Measurements from ENCODE around the gene COL5A3.
"Not testable (repeated sequence)": the region's sequence is repeated elsewhere in the genome, so short reads cannot be mapped to it uniquely, and the experiment has no call there.

The COL5A3 gene

GRCh38 chr19:10037367-10037766, 27.1 kb upstream of the COL5A3 start:
- H3K36me3 ChIP-seq (ENCODE audit: control insufficient read depth in 4 of 4, insufficient read depth in 4 of 4, low read length in 3 of 4): no peaks in the 10 kb centered on the region
- H3K4me1 ChIP-seq (ENCODE audit: control extremely low read depth in 1 of 4, control insufficient read depth in 4 of 4, insufficient read depth in 4 of 4, low read length in 3 of 4): no peaks in the 10 kb centered on the region
- DNase-seq: no peak
- ChIA-PET POLR2A (no interaction called here), CTCF (no interaction called here)
- peaks cover 0 to 18% (median 3%) of the 10 kb centered on the region in 5 experiments for H3K27me3 ChIP-seq (replicated peaks in 2 of 5; ENCODE audit: control insufficient read depth in 4 of 5, insufficient read depth in 5 of 5, low read length in 4 of 5)
- WGBS (ENCODE audit: insufficient coverage): 68% methylated on average over 4 of the region's 4 CpGs
- peaks cover 0 to 29% (median 13%) of the 10 kb centered on the region in 5 experiments for H3K9me3 ChIP-seq (ENCODE audit: control extremely low read depth in 1 of 5, control insufficient read depth in 4 of 5, insufficient read depth in 2 of 5, low read depth in 1 of 5, low read length in 4 of 5)
- H3K27ac ChIP-seq (ENCODE audit: insufficient read depth in 1 of 2, low read depth in 1 of 2, low read length in 2 of 2, poor library complexity in 1 of 2, severe bottlenecking in 2 of 2): no peak overlapping the region
- no peak overlapping the region for H3K4me3 ChIP-seq (ENCODE audit: control insufficient read depth in 1 of 7, extremely low read depth in 1 of 7, insufficient read depth in 4 of 7, low read depth in 2 of 7, low read length in 6 of 7)

GRCh38 chr19:10036601-10037071, 26.3 kb upstream of the COL5A3 start:
- DNase-seq: no peak
- no peaks in the 10 kb centered on the region for H3K36me3 ChIP-seq (ENCODE audit: control insufficient read depth in 4 of 4, insufficient read depth in 4 of 4, low read length in 3 of 4)
- no peak overlapping the region for H3K4me3 ChIP-seq (ENCODE audit: control insufficient read depth in 1 of 7, extremely low read depth in 1 of 7, insufficient read depth in 4 of 7, low read depth in 2 of 7, low read length in 6 of 7)
- no peaks in the 10 kb centered on the region for H3K4me1 ChIP-seq (ENCODE audit: control extremely low read depth in 1 of 4, control insufficient read depth in 4 of 4, insufficient read depth in 4 of 4, low read length in 3 of 4)
- peaks cover 0 to 22% (median 7%) of the 10 kb centered on the region in 5 experiments for H3K9me3 ChIP-seq (ENCODE audit: control extremely low read depth in 1 of 5, control insufficient read depth in 4 of 5, insufficient read depth in 2 of 5, low read depth in 1 of 5, low read length in 4 of 5)
- WGBS (ENCODE audit: insufficient coverage): 90% methylated on average over 4 of the region's 5 CpGs
- ChIA-PET POLR2A (no interaction called here), CTCF (no interaction called here)
- peaks cover 0 to 23% (median 3%) of the 10 kb centered on the region in 5 experiments for H3K27me3 ChIP-seq (replicated peaks in 2 of 5; ENCODE audit: control insufficient read depth in 4 of 5, insufficient read depth in 5 of 5, low read length in 4 of 5)
- no peak overlapping the region for H3K27ac ChIP-seq (ENCODE audit: insufficient read depth in 1 of 2, low read depth in 1 of 2, low read length in 2 of 2, poor library complexity in 1 of 2, severe bottlenecking in 2 of 2)

DNA sequence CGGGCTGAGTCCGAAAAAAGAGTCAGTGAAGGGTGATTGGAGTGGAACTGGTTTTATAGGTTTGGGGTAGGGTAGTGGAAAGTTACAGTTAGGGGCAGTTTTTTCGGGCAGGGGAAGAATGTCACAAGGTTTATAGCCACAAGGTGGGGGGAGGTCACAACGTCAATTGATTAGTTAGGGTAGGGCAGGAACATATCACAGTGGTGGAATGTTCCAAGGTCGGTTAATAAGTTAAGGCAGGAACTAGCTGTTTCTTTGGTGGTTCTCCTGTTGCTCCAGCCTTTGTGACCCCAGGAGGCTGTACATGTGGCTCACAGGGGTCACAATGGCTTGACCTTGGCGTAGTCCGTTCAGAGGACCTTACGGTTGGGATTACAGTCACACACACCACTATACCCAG, 23.3 kb upstream of the COL5A3 start:
- ChIA-PET CTCF (no interaction called here), POLR2A (no interaction called here)
- WGBS (ENCODE audit: insufficient coverage): 83% methylated on average over 4 of the region's 8 CpGs
- H3K27ac ChIP-seq (ENCODE audit: insufficient read depth in 1 of 2, low read depth in 1 of 2, low read length in 2 of 2, poor library complexity in 1 of 2, severe bottlenecking in 2 of 2): no peak overlapping the region
- H3K36me3 ChIP-seq (ENCODE audit: control insufficient read depth in 4 of 4, insufficient read depth in 4 of 4, low read length in 3 of 4): no peaks in the 10 kb centered on the region
- DNase-seq: no peak
- H3K9me3 ChIP-seq (ENCODE audit: control extremely low read depth in 1 of 5, control insufficient read depth in 4 of 5, insufficient read depth in 2 of 5, low read depth in 1 of 5, low read length in 4 of 5): peaks cover 0 to 4% (median 2%) of the 10 kb centered on the region in 5 experiments
- peaks cover 0 to 32% (median 3%) of the 10 kb centered on the region in 5 experiments for H3K27me3 ChIP-seq (replicated peaks in 2 of 5; ENCODE audit: control insufficient read depth in 4 of 5, insufficient read depth in 5 of 5, low read length in 4 of 5)
- H3K4me3 ChIP-seq (ENCODE audit: control insufficient read depth in 1 of 7, extremely low read depth in 1 of 7, insufficient read depth in 4 of 7, low read depth in 2 of 7, low read length in 6 of 7): no peak overlapping the region
- no peaks in the 10 kb centered on the region for H3K4me1 ChIP-seq (ENCODE audit: control extremely low read depth in 1 of 4, control insufficient read depth in 4 of 4, insufficient read depth in 4 of 4, low read length in 3 of 4)

- Histone ChIP-seq H3K9me3 (ENCODE audit: control extremely low read depth in 1 of 5, control insufficient read depth in 4 of 5, insufficient read depth in 2 of 5, low read depth in 1 of 5, low read length in 4 of 5) (no peaks in the 10 kb centered on the region), H3K36me3 (ENCODE audit: control insufficient read depth in 4 of 4, insufficient read depth in 4 of 4, low read length in 3 of 4) (no peaks in the 10 kb centered on the region), H3K4me3 (ENCODE audit: control insufficient read depth in 1 of 7, extremely low read depth in 1 of 7, insufficient read depth in 4 of 7, low read depth in 2 of 7, low read length in 6 of 7) (peak overlapping the region in 1 of 7 experiments; percentile 33), H3K27me3 (replicated peaks in 2 of 5; ENCODE audit: control insufficient read depth in 4 of 5, insufficient read depth in 5 of 5, low read length in 4 of 5) (peaks cover 0 to 23% (median 3%) of the 10 kb centered on the region in 5 experiments), H3K4me1 (ENCODE audit: control extremely low read depth in 1 of 4, control insufficient read depth in 4 of 4, insufficient read depth in 4 of 4, low read length in 3 of 4) (peaks cover 0 to 6% (median 2%) of the 10 kb centered on the region in 4 experiments), H3K27ac (ENCODE audit: insufficient read depth in 1 of 2, low read depth in 1 of 2, low read length in 2 of 2, poor library complexity in 1 of 2, severe bottlenecking in 2 of 2) (no peak overlapping the region)
- CTCF ChIA-PET: interaction anchor here (0.5 to 4.0 kb wide), 8 partner anchors 16 to 890 kb away, joined by 3 to 36 read pairs (median 3); no protein-coding TSS in a partner anchor
- POLR2A ChIA-PET: no interaction called here
- DNase-seq: peak; percentile 77 to 84 (median 84)
- WGBS (ENCODE audit: insufficient coverage): 6% methylated on average over 22 of the region's 29 CpGs
These were observed 17.1 kb upstream of the COL5A3 start for GRCh38 chr19:10027158-10027997.

DNA sequence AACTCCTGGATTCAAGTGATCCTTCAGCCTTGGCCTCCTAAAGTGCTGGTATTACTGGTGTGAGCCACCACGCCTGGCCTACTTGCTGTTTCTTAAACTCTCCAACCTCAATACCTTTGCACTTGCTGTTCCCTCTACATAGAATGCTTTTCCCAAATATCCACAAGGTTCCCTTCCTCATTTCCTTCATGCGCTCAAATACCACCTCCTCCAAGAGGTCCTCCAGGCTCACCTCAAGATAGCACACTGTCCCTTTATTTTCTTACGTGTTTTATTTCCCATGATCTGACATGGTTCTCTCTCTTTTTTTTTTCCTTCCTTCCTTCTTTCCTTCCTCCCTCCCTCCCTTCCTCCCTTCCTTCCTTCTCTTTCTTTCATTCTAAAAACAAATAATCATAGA, 16.4 kb upstream of the COL5A3 start:
- H3K9me3 ChIP-seq (ENCODE audit: control extremely low read depth in 1 of 5, control insufficient read depth in 4 of 5, insufficient read depth in 2 of 5, low read depth in 1 of 5, low read length in 4 of 5): no peaks in the 10 kb centered on the region
- ChIA-PET POLR2A (no interaction called here), CTCF (interaction anchor here (1.2 to 4.0 kb wide), 2 partner anchors 17 to 95 kb away, joined by 3 to 36 read pairs; no protein-coding TSS in a partner anchor)
- WGBS (ENCODE audit: insufficient coverage): 97% methylated on average over 3 of the region's 3 CpGs
- peaks cover 0 to 20% (median 3%) of the 10 kb centered on the region in 5 experiments for H3K27me3 ChIP-seq (replicated peaks in 2 of 5; ENCODE audit: control insufficient read depth in 4 of 5, insufficient read depth in 5 of 5, low read length in 4 of 5)
- H3K4me3 ChIP-seq (ENCODE audit: control insufficient read depth in 1 of 7, extremely low read depth in 1 of 7, insufficient read depth in 4 of 7, low read depth in 2 of 7, low read length in 6 of 7): no peak overlapping the region
- H3K4me1 ChIP-seq (ENCODE audit: control extremely low read depth in 1 of 4, control insufficient read depth in 4 of 4, insufficient read depth in 4 of 4, low read length in 3 of 4): peaks cover 0 to 6% (median 2%) of the 10 kb centered on the region in 4 experiments
- no peak for DNase-seq
- no peak overlapping the region for H3K27ac ChIP-seq (ENCODE audit: insufficient read depth in 1 of 2, low read depth in 1 of 2, low read length in 2 of 2, poor library complexity in 1 of 2, severe bottlenecking in 2 of 2)
- no peaks in the 10 kb centered on the region for H3K36me3 ChIP-seq (ENCODE audit: control insufficient read depth in 4 of 4, insufficient read depth in 4 of 4, low read length in 3 of 4)

DNA sequence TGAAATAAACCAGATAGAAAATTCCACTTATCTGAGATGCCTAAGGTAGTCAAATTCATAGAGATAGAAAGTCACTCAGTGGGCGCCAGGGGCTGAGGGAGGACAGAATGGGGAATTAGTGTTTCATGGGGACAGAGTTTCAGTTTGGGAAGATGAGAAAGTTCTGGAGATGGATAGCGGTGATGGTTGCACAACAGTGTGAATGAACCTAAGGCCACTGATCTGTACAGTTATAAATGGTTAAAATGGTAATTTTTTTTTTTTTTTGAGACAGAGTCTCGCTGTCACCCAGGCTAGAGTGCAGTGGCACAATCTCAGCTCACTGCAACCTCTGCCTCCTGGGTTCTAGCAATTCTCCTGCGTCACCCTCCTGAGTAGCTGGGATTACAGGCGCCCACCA, 12.8 kb upstream of the COL5A3 start:
- CTCF ChIA-PET; H3K4me1 ChIP-seq (ENCODE audit: control extremely low read depth in 1 of 4, control insufficient read depth in 4 of 4, insufficient read depth in 4 of 4, low read length in 3 of 4): not testable (repeated sequence)
- 93% methylated on average over 2 of the region's 5 CpGs for WGBS (ENCODE audit: insufficient coverage)

GRCh38 chr19:10021863-10022262, 11.6 kb upstream of the COL5A3 start:
- Histone ChIP-seq H3K4me3 (ENCODE audit: control insufficient read depth in 1 of 7, extremely low read depth in 1 of 7, insufficient read depth in 4 of 7, low read depth in 2 of 7, low read length in 6 of 7) (no peak overlapping the region), H3K9me3 (ENCODE audit: control extremely low read depth in 1 of 5, control insufficient read depth in 4 of 5, insufficient read depth in 2 of 5, low read depth in 1 of 5, low read length in 4 of 5) (no peaks in the 10 kb centered on the region), H3K36me3 (ENCODE audit: control insufficient read depth in 4 of 4, insufficient read depth in 4 of 4, low read length in 3 of 4) (no peaks in the 10 kb centered on the region), H3K27ac (ENCODE audit: insufficient read depth in 1 of 2, low read depth in 1 of 2, low read length in 2 of 2, poor library complexity in 1 of 2, severe bottlenecking in 2 of 2) (no peak overlapping the region), H3K4me1 (ENCODE audit: control extremely low read depth in 1 of 4, control insufficient read depth in 4 of 4, insufficient read depth in 4 of 4, low read length in 3 of 4) (no peaks in the 10 kb centered on the region), H3K27me3 (replicated peaks in 2 of 5; ENCODE audit: control insufficient read depth in 4 of 5, insufficient read depth in 5 of 5, low read length in 4 of 5) (peaks cover 0 to 7% (median 3%) of the 10 kb centered on the region in 5 experiments)
- POLR2A ChIA-PET: no interaction called here
- WGBS (ENCODE audit: insufficient coverage): 67% methylated on average over 1 of the region's 2 CpGs
- no peak for DNase-seq
- CTCF ChIA-PET: interaction anchor here (0.9 kb wide), 1 partner anchor 92 kb away, joined by 3 read pairs; no protein-coding TSS in a partner anchor

More for the DNA sequence above, 12.8 kb upstream of the COL5A3 start:
- DNase-seq; H3K4me3 ChIP-seq (ENCODE audit: control insufficient read depth in 1 of 7, extremely low read depth in 1 of 7, insufficient read depth in 4 of 7, low read depth in 2 of 7, low read length in 6 of 7); H3K36me3 ChIP-seq (ENCODE audit: control insufficient read depth in 4 of 4, insufficient read depth in 4 of 4, low read length in 3 of 4); POLR2A ChIA-PET; H3K27ac ChIP-seq (ENCODE audit: insufficient read depth in 1 of 2, low read depth in 1 of 2, low read length in 2 of 2, poor library complexity in 1 of 2, severe bottlenecking in 2 of 2); H3K9me3 ChIP-seq (ENCODE audit: control extremely low read depth in 1 of 5, control insufficient read depth in 4 of 5, insufficient read depth in 2 of 5, low read depth in 1 of 5, low read length in 4 of 5): not testable (repeated sequence)
- H3K27me3 ChIP-seq (replicated peaks in 2 of 5; ENCODE audit: control insufficient read depth in 4 of 5, insufficient read depth in 5 of 5, low read length in 4 of 5): peaks cover 0 to 12% (median 3%) of the 10 kb centered on the region in 5 experiments

Data from common myeloid progenitor, CD34-positive (primary cell).